GM12878 (cell line): ENCODE data around the gene DBN1. TPM values are rescaled to one million over a fixed set of nuclear protein-coding genes. Genes with fewer than 3 reads are reported as not detected.

ENCODE experiments used
- ATAC-seq: fragments of 200-7000 bp; cut with Tn5 transposase; 3 replicates; pipeline ENCODE4 v1.9.1; 2020; ENCODE audit warnings: mild to moderate bottlenecking, moderate library complexity
- BruUV-seq: library from RNA; stranded (reverse); fragments of 400-500 nt; replicated peaks from 2 replicates; lab custom pipeline; 2021; lab: Mats Ljungman, UMichigan
- CTCF ChIA-PET: fragments of 300-600 bp; sonication (Branson Sonifier 250); formaldehyde crosslinking; extraction: SDS; loops from one replicate; lab custom pipeline; 2021; ENCODE audit warnings: inconsistent platforms; lab: Yijun Ruan, JAX
- POLR2A ChIA-PET: fragments of 350-600 bp; formaldehyde crosslinking; extraction: SDS; loops from one replicate; lab custom pipeline; 2021; ENCODE audit warnings: inconsistent platforms; lab: Charles Lee
- RAD21 ChIA-PET: fragments of 300-600 bp; sonication (Branson Sonifier 250); formaldehyde crosslinking; loops from one replicate; lab custom pipeline; 2023; ENCODE audit warnings: antibody characterized with exemption; ENCODE audit not compliant: unreplicated experiment; lab: Charles Lee
- SMC1A ChIA-PET: fragments of 300-600 bp; sonication (Branson Sonifier 250); formaldehyde crosslinking; loops from one replicate; lab custom pipeline; 2023; ENCODE audit not compliant: unreplicated experiment, uncharacterized antibody; lab: Charles Lee
- DNase-seq: peaks from one replicate; pipeline ENCODE4 v3.0.0-alpha.2; 2011; ENCODE audit warnings: low read depth, low spot score
- FAIRE-seq: peaks from 3 replicates; lab custom pipeline; 2011; peaks lifted over from hg19 to GRCh38; lab: Jason Lieb, UNC
- H2AFZ ChIP-seq: 2 replicates; pipeline ENCODE4 v1.6.0; 2011; ENCODE audit warnings: low read depth, low read length, control low read depth; ENCODE audit not compliant: control insufficient read depth
- H3K27ac ChIP-seq: 2 replicates; pipeline ENCODE4 v1.5.1; 2011; ENCODE audit warnings: control low read depth; ENCODE audit not compliant: control insufficient read depth, insufficient read depth
- H3K27me3 ChIP-seq, 2 experiments: replicated peaks in 1 of 2; 2 replicates each; pipeline versions ENCODE4 v1.6.0 to v1.6.1; 2011; ENCODE audit warnings: low read length in 1 of 2; ENCODE audit not compliant: control insufficient read depth in 2 of 2, insufficient read depth in 2 of 2
- H3K36me3 ChIP-seq, 2 experiments: 2 replicates each; pipeline ENCODE4 v1.5.1; 2011; ENCODE audit warnings: low read length in 1 of 2; ENCODE audit not compliant: control insufficient read depth in 2 of 2, insufficient read depth in 2 of 2
- H3K4me1 ChIP-seq: 2 replicates; pipeline ENCODE4 v1.6.1; 2011; ENCODE audit warnings: mild to moderate bottlenecking, low read length, moderate library complexity, mixed read lengths; ENCODE audit not compliant: control insufficient read depth, insufficient read depth
- H3K4me2 ChIP-seq: 2 replicates; pipeline ENCODE4 v1.6.0; 2011; ENCODE audit warnings: control low read depth; ENCODE audit not compliant: control insufficient read depth, insufficient read depth
- H3K4me3 ChIP-seq: fragments of 200-600 bp; sonication (generic); 2 replicates; pipeline ENCODE4 v1.5.1; 2016
- H3K79me2 ChIP-seq: 2 replicates; pipeline ENCODE4 v1.6.0; 2011; ENCODE audit warnings: low read length; ENCODE audit not compliant: control insufficient read depth, insufficient read depth
- H3K9ac ChIP-seq: 2 replicates; pipeline ENCODE4 v1.8.0; 2011; ENCODE audit warnings: low read length, control low read depth, mixed read lengths; ENCODE audit not compliant: control insufficient read depth, insufficient read depth
- H3K9me3 ChIP-seq: replicated peaks from 3 replicates; pipeline ENCODE4 v1.5.1; 2011; ENCODE audit warnings: mild to moderate bottlenecking, low read length; ENCODE audit not compliant: control insufficient read depth, insufficient read depth
- H4K20me1 ChIP-seq: 2 replicates; pipeline ENCODE4 v1.6.0; 2011; ENCODE audit not compliant: control insufficient read depth, insufficient read depth
- BHLHE40 ChIP-seq, 2 experiments: fragments of 450-650 bp in 1 of 2; IDR thresholded peaks; 2 replicates each; pipeline ENCODE4 v1.6.1; 2011 to 2017; ENCODE audit warnings: low read depth in 2 of 2, borderline replicate concordance in 1 of 2, improper control_type of control experiment in 1 of 2, low read length in 1 of 2, mild to moderate bottlenecking in 1 of 2
- CUX1 ChIP-seq: IDR thresholded peaks from 2 replicates; pipeline ENCODE4 v1.6.1; 2012; ENCODE audit warnings: improper control_type of control experiment, low read depth, low read length; ENCODE audit not compliant: insufficient replicate concordance
- DPF2 ChIP-seq: fragments of 450-650 bp; IDR thresholded peaks from 2 replicates; pipeline ENCODE4 v1.6.1; 2017; ENCODE audit warnings: mild to moderate bottlenecking
- FOS ChIP-seq: IDR thresholded peaks from 3 replicates; pipeline ENCODE4 v1.6.1; 2011; ENCODE audit warnings: borderline replicate concordance; ENCODE audit not compliant: insufficient read length; ENCODE audit errors: extremely low read depth
- FOXK2 ChIP-seq: fragments of 450-650 bp; IDR thresholded peaks from 2 replicates; pipeline ENCODE4 v1.6.1; 2017; ENCODE audit warnings: mild to moderate bottlenecking, moderate library complexity
- MEF2A ChIP-seq: IDR thresholded peaks from 2 replicates; pipeline ENCODE4 v1.6.1; 2011; ENCODE audit warnings: low read depth, mild to moderate bottlenecking, low read length, moderate library complexity; ENCODE audit not compliant: insufficient read depth
- NBN ChIP-seq: fragments of 450-650 bp; IDR thresholded peaks from 2 replicates; pipeline ENCODE4 v1.6.1; 2016
- NR2C2 ChIP-seq: IDR thresholded peaks from 2 replicates; pipeline ENCODE4 v1.6.1; 2011; ENCODE audit warnings: borderline replicate concordance, low read depth; ENCODE audit not compliant: control insufficient read depth, insufficient read length
- PAX8 ChIP-seq: fragments of 450-650 bp; IDR thresholded peaks from 2 replicates; pipeline ENCODE4 v1.6.1; 2017; ENCODE audit warnings: mild to moderate bottlenecking, moderate library complexity
- POU2F2 ChIP-seq: IDR thresholded peaks from 3 replicates; pipeline ENCODE4 v1.6.1; 2011; ENCODE audit warnings: low read depth, mild to moderate bottlenecking, low read length, borderline replicate concordance
- RB1 ChIP-seq: fragments of 450-650 bp; formaldehyde crosslinking; IDR thresholded peaks from 2 replicates; pipeline ENCODE4 v1.6.1; 2017; ENCODE audit warnings: mild to moderate bottlenecking, borderline replicate concordance
- RBBP5 ChIP-seq: fragments of 200-600 bp; sonication (generic); conservative IDR thresholded peaks from 2 replicates; pipeline ENCODE4 v1.6.1; 2016
- RUNX3 ChIP-seq: IDR thresholded peaks from 2 replicates; pipeline ENCODE4 v1.6.1; 2012; ENCODE audit warnings: low read length, inconsistent platforms
- SIX5 ChIP-seq: IDR thresholded peaks from 2 replicates; pipeline ENCODE4 v1.6.1; 2011; ENCODE audit warnings: mild to moderate bottlenecking, low read depth, low read length, moderate library complexity; ENCODE audit not compliant: severe bottlenecking
- SMARCA5 ChIP-seq: fragments of 450-650 bp; IDR thresholded peaks from 2 replicates; pipeline ENCODE4 v1.6.1; 2017; ENCODE audit warnings: mild to moderate bottlenecking
- TCF7 ChIP-seq: IDR thresholded peaks from 2 replicates; pipeline ENCODE4 v1.6.1; 2014; ENCODE audit warnings: antibody characterized with exemption, borderline replicate concordance
- USF2 ChIP-seq: IDR thresholded peaks from 2 replicates; pipeline ENCODE4 v1.6.1; 2011; ENCODE audit warnings: low read depth, low read length, improper control_type of control experiment, borderline replicate concordance
- ZNF384 ChIP-seq: IDR thresholded peaks from 2 replicates; pipeline ENCODE4 v1.6.1; 2012; ENCODE audit warnings: low read depth, mild to moderate bottlenecking, low read length, improper control_type of control experiment, borderline replicate concordance
- ZSCAN29 ChIP-seq: fragments of 450-650 bp; IDR thresholded peaks from 2 replicates; pipeline ENCODE4 v1.6.1; 2017; ENCODE audit warnings: mild to moderate bottlenecking, moderate library complexity
- WGBS: methylation state at CpG from one replicate; pipeline ENCODE4 v1.1.6; 2016; ENCODE audit warnings: low lambda C conversion rate; ENCODE audit not compliant: insufficient replicate concordance, insufficient coverage; ENCODE audit errors: missing lambda C conversion rate; 5-methylcytosine and 5-hydroxymethylcytosine counted together
- in situ Hi-C: fragments of 300-500 bp; cut with MboI; formaldehyde crosslinking; loops from 9 replicates; pipeline ENCODE4 v1.14.3; 2018; ENCODE audit warnings: mixed read lengths
- intact Hi-C: fragments of 100-400 bp; cut with micrococcal nuclease; formaldehyde crosslinking; loops from one replicate; pipeline ENCODE4 v1.14.2; 2022; ENCODE audit not compliant: unreplicated experiment
- polyA plus RNA-seq, 11 experiments: library from polyadenylated mRNA; depleted of rRNA in 4 of 11; unstranded in 6 of 11; stranded (reverse) in 5 of 11; fragments of >200 nt; fragmentation: Nextera tagmentation in 4 of 11; fragmentation: Illumina TruSeq in 1 of 11; extraction: Ambion mirVana in 4 of 11; extraction: Trizol in 1 of 11; gene quantifications; 1 replicate in 1 of 11; 2 replicates in 10 of 11; pipeline versions ENCODE4 v1.2.1 to v1.2.3, GENCODE V29; 2011 to 2016; ENCODE audit warnings: inconsistent platforms in 2 of 11, missing spikeins in 2 of 11, low read depth in 1 of 11
- total RNA-seq, 4 experiments: library from RNA; depleted of rRNA in 3 of 4; stranded (reverse); fragments of >200 nt in 3 of 4; fragmentation: Illumina TruSeq in 1 of 4; extraction: Trizol in 1 of 4; gene quantifications; 2 replicates each; pipeline versions ENCODE4 v1.2.1 to v1.2.3, GENCODE V29; 2013 to 2021

Gene DBN1
- total and polyA plus RNA-seq, 10 of the 15 experiments (the other 5 are each of a cell fraction or from before 2014, with no cell fraction given): 0.18 to 81.0 (median 27.9) TPM

GRCh38 chr5:177421062-177421798 is 52.2 kb downstream of the DBN1 start:
- no peak for FAIRE-seq
- no peak for TF ChIP-seq SIX5
- TF ChIP-seq FOS: no peak
- no peak for TF ChIP-seq SMARCA5
- TF ChIP-seq TCF7: no peak
- TF ChIP-seq NBN: no peak
- TF ChIP-seq FOXK2: no peak
- no peak for TF ChIP-seq DPF2
- no peak for TF ChIP-seq MEF2A
- no peak for TF ChIP-seq NR2C2
- no peak for TF ChIP-seq RUNX3
- no peak for TF ChIP-seq RBBP5
- no peak for TF ChIP-seq USF2
- TF ChIP-seq BHLHE40 (IDR thresholded peaks at IDR 0.05; ENCODE audit: borderline replicate concordance in 1 of 2, low read depth in 2 of 2, low read length in 1 of 2): no peak
- no peak for TF ChIP-seq ZNF384
- no peak for TF ChIP-seq RB1
- no peak for TF ChIP-seq ZSCAN29
- no peak for TF ChIP-seq CUX1
- no peak for TF ChIP-seq POU2F2
- no peak for TF ChIP-seq PAX8
- CTCF ChIA-PET: interaction anchor here (1.7 to 13.2 kb wide), 2 partner anchors 9 to 17 kb away, joined by 4 to 188 read pairs; partner anchors contain the start of gene PFN3
- intact Hi-C loops: no loop called here
- H3K36me3 ChIP-seq: no peaks in the 10 kb centered on the region
- ATAC-seq: no peak
- H4K20me1 ChIP-seq: no peaks in the 10 kb centered on the region
- no TSS peak for BruUV-seq
- POLR2A ChIA-PET: no interaction called here
- no peak overlapping the region for H2AFZ ChIP-seq
- no peaks in the 10 kb centered on the region for H3K9me3 ChIP-seq
- RAD21 ChIA-PET: no interaction called here
- SMC1A ChIA-PET: interaction anchor here (1.0 to 1.5 kb wide), 3 partner anchors 10 to 27 kb away, joined by 3 to 6 read pairs (median 4); no protein-coding TSS in a partner anchor
- no peaks in the 10 kb centered on the region for H3K27me3 ChIP-seq
- in situ Hi-C loops: no loop called here
- H3K4me3 ChIP-seq: no peak overlapping the region
- DNase-seq: no peak
- H3K4me1 ChIP-seq: peaks cover 7% of the 10 kb centered on the region
- WGBS: 67% methylated on average over 6 of the region's 6 CpGs
- no peaks in the 10 kb centered on the region for H3K79me2 ChIP-seq
- no peak overlapping the region for H3K9ac ChIP-seq
- H3K4me2 ChIP-seq: no peak overlapping the region
- no peak overlapping the region for H3K27ac ChIP-seq
